Measurements from ENCODE around the gene GM2A. TPM values are rescaled to one million over a fixed set of nuclear protein-coding genes. Genes with fewer than 3 reads are reported as not detected.

Gene GM2A
- total and polyA plus RNA-seq, 7 donors: 10.2 to 35.1 (median 30.3) TPM

DNA sequence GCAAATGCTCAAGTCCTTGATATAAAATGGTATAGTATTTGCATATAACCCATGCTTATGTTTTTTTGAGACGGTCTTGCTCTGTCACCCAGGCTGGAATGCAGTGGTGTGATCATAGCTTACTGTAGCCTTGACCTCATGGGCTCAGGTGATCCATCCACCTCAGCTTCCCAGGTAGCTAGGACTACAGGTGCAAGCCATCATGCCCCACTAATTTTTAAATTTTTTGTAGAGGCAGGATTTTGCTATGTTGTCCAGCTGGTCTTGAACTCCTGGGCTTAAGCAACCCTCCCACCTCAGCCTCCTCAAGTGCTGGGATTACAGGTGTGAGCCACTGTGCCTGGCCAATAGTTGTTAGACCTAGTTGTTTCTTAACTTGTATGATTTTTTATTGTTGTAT, 33.3 kb downstream of the GM2A start:
- intact Hi-C loops (cut with DNase I): no loop called here
- TF ChIP-seq EP300 (IDR thresholded peaks at IDR 0.05): no peak
- no peak for TF ChIP-seq POLR2A (IDR thresholded peaks at IDR 0.05)
- TF ChIP-seq, protein P1, sequence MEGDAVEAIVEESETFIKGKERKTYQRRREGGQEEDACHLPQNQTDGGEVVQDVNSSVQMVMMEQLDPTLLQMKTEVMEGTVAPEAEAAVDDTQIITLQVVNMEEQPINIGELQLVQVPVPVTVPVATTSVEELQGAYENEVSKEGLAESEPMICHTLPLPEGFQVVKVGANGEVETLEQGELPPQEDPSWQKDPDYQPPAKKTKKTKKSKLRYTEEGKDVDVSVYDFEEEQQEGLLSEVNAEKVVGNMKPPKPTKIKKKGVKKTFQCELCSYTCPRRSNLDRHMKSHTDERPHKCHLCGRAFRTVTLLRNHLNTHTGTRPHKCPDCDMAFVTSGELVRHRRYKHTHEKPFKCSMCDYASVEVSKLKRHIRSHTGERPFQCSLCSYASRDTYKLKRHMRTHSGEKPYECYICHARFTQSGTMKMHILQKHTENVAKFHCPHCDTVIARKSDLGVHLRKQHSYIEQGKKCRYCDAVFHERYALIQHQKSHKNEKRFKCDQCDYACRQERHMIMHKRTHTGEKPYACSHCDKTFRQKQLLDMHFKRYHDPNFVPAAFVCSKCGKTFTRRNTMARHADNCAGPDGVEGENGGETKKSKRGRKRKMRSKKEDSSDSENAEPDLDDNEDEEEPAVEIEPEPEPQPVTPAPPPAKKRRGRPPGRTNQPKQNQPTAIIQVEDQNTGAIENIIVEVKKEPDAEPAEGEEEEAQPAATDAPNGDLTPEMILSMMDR (IDR thresholded peaks at IDR 0.05): no peak
- no peak for DNase-seq
- WGBS, 2 donors: 84 to 87% methylated on average over 1 of the region's 1 CpG
- H3K9me3 ChIP-seq: no peaks in the 10 kb centered on the region
- H3K4me3 ChIP-seq: no peak overlapping the region
- H3K27ac ChIP-seq: no peak overlapping the region
- H3K27me3 ChIP-seq: no peaks in the 10 kb centered on the region
- no peaks in the 10 kb centered on the region for H3K4me1 ChIP-seq
- H3K36me3 ChIP-seq: no peaks in the 10 kb centered on the region

- no peak for TF ChIP-seq POLR2A (IDR thresholded peaks at IDR 0.05)
- TF ChIP-seq, protein P1 (IDR thresholded peaks at IDR 0.05): no peak
- no peak for TF ChIP-seq EP300 (IDR thresholded peaks at IDR 0.05)
- no peak for TF ChIP-seq POLR2AphosphoS5 (IDR thresholded peaks at IDR 0.05)
- H3K9me3 ChIP-seq: no peaks in the 10 kb centered on the region
- H3K27ac ChIP-seq: no peak overlapping the region
- intact Hi-C loops (cut with DNase I): no loop called here
- H3K27me3 ChIP-seq: no peaks in the 10 kb centered on the region
- no peak for DNase-seq
- H3K4me1 ChIP-seq: no peaks in the 10 kb centered on the region
- WGBS, 2 donors: 47 to 58% methylated on average over 2 of the region's 2 CpGs
- no peak overlapping the region for H3K4me3 ChIP-seq
- no peaks in the 10 kb centered on the region for H3K36me3 ChIP-seq
These were observed 35.2 kb downstream of the GM2A start for GRCh38 chr5:151288180-151288579.

- TF ChIP-seq POLR2AphosphoS5 (IDR thresholded peaks at IDR 0.05) (no peak), EP300 (IDR thresholded peaks at IDR 0.05) (no peak), POLR2A (IDR thresholded peaks at IDR 0.05) (no peak)
- TF ChIP-seq, protein P1 (IDR thresholded peaks at IDR 0.05): no peak
- 53 to 63% methylated on average over 4 of the region's 4 CpGs for WGBS, 2 donors
- Histone ChIP-seq H3K27me3 (no peaks in the 10 kb centered on the region), H3K4me1 (no peaks in the 10 kb centered on the region), H3K4me3 (no peak overlapping the region), H3K27ac (no peak overlapping the region), H3K36me3 (no peaks in the 10 kb centered on the region), H3K9me3 (no peaks in the 10 kb centered on the region)
- DNase-seq: no peak
- intact Hi-C loops (cut with DNase I): no loop called here
These were observed 40.6 kb downstream of the GM2A start for GRCh38 chr5:151293624-151294023.

DNA sequence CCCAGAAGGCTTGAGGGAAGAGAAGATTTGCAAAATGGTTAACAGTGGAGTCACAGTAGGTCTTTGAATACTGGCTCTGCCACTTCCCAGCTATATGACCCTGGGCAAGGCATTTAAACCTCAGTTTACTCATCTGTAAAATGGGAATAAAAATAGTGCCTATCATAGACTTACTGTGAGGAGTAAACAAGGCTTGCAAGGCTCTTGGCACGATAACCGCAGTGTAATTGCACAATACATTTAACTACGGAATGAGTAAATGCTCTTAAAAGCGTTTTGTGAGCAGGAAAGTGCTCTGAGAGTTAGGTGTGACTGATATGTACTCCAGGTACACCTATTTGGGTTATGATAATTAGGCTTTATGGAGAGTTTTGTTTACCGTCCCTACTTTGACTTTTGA, 42.2 kb downstream of the GM2A start:
- Histone ChIP-seq H3K27ac (no peak overlapping the region), H3K9me3 (no peaks in the 10 kb centered on the region), H3K4me1 (no peaks in the 10 kb centered on the region), H3K4me3 (no peak overlapping the region), H3K36me3 (no peaks in the 10 kb centered on the region), H3K27me3 (no peaks in the 10 kb centered on the region)
- 11 to 69% methylated on average over 5 of the region's 5 CpGs for WGBS, 2 donors
- TF ChIP-seq POLR2AphosphoS5 (IDR thresholded peaks at IDR 0.05): no peak
- TF ChIP-seq POLR2A (IDR thresholded peaks at IDR 0.05): no peak
- TF ChIP-seq EP300 (IDR thresholded peaks at IDR 0.05): no peak
- TF ChIP-seq, protein P1 (IDR thresholded peaks at IDR 0.05): no peak
- intact Hi-C loops (cut with DNase I): no loop called here
- no peak for DNase-seq

GRCh38 chr5:151295791-151296477, 42.9 kb downstream of the GM2A start:
- Histone ChIP-seq H3K27ac (no peak overlapping the region), H3K9me3 (no peaks in the 10 kb centered on the region), H3K4me1 (no peaks in the 10 kb centered on the region), H3K36me3 (no peaks in the 10 kb centered on the region), H3K27me3 (no peaks in the 10 kb centered on the region), H3K4me3 (no peak overlapping the region)
- WGBS, 2 donors: 58 to 69% methylated on average over 7 of the region's 7 CpGs
- no peak for DNase-seq
- TF ChIP-seq POLR2A (IDR thresholded peaks at IDR 0.05) (no peak), POLR2AphosphoS5 (IDR thresholded peaks at IDR 0.05) (no peak), EP300 (IDR thresholded peaks at IDR 0.05) (no peak)
- TF ChIP-seq, protein P1 (IDR thresholded peaks at IDR 0.05): no peak
- intact Hi-C loops (cut with DNase I): no loop called here
